Keratinocyte (primary cell): ENCODE measurements around the gene EMB. TPM values are rescaled to one million over a fixed set of nuclear protein-coding genes. Genes with fewer than 3 reads are reported as not detected.
"Not testable (repeated sequence)": the region's sequence is repeated elsewhere in the genome, so short reads cannot be mapped to it uniquely, and the experiment has no call there.

Experiments used
- DNase-seq: peaks from one replicate; pipeline ENCODE4 v3.0.0-alpha.2; 2011; ENCODE audit warnings: low read depth, missing footprints, low spot score
- FAIRE-seq: peaks from 2 replicates; lab custom pipeline; 2011; peaks lifted over from hg19 to GRCh38; lab: Jason Lieb, UNC
- H2AFZ ChIP-seq: 2 replicates; pipeline ENCODE4 v1.6.0; 2012; ENCODE audit warnings: low read length, control low read depth, inconsistent platforms; ENCODE audit not compliant: control insufficient read depth
- H3K27ac ChIP-seq: 2 replicates; pipeline ENCODE4 v1.5.1; 2011; ENCODE audit warnings: low read length; ENCODE audit not compliant: control insufficient read depth, insufficient read depth
- H3K27me3 ChIP-seq: 3 replicates; pipeline ENCODE4 v1.6.0; 2011; ENCODE audit warnings: low read length; ENCODE audit not compliant: control insufficient read depth, insufficient read depth; ENCODE audit errors: extremely low read depth
- H3K36me3 ChIP-seq, 2 experiments: 2 replicates in 1 of 2; 3 replicates in 1 of 2; pipeline ENCODE4 v1.5.1; 2011; ENCODE audit warnings: low read length in 2 of 2, mild to moderate bottlenecking in 1 of 2; ENCODE audit not compliant: control insufficient read depth in 2 of 2, insufficient read depth in 2 of 2; ENCODE audit errors: extremely low read depth in 1 of 2
- H3K4me1 ChIP-seq: 3 replicates; pipeline ENCODE4 v1.5.1; 2011; ENCODE audit warnings: low read length; ENCODE audit not compliant: control insufficient read depth, insufficient read depth; ENCODE audit errors: extremely low read depth
- H3K4me2 ChIP-seq: 3 replicates; pipeline ENCODE4 v1.6.0; 2011; ENCODE audit warnings: low read depth, low read length; ENCODE audit not compliant: control insufficient read depth, insufficient read depth; ENCODE audit errors: extremely low read depth
- H3K4me3 ChIP-seq, 3 experiments: fragments of 200-600 bp in 1 of 3; sonication (generic) in 1 of 3; 2 replicates in 2 of 3; 3 replicates in 1 of 3; pipeline ENCODE4 v1.5.1; 2011 to 2016; ENCODE audit warnings: low read length in 3 of 3, mild to moderate bottlenecking in 3 of 3, control low read depth in 2 of 3, inconsistent platforms in 1 of 3, low read depth in 1 of 3, mixed read lengths in 1 of 3, mixed run types in 1 of 3, moderate library complexity in 1 of 3; ENCODE audit not compliant: control insufficient read depth in 2 of 3, insufficient read depth in 2 of 3; ENCODE audit errors: extremely low read depth in 1 of 3
- H3K79me2 ChIP-seq: 2 replicates; pipeline ENCODE4 v1.6.0; 2012; ENCODE audit warnings: low read length; ENCODE audit not compliant: control insufficient read depth, insufficient read depth
- H3K9ac ChIP-seq: 3 replicates; pipeline ENCODE4 v1.6.0; 2011; ENCODE audit warnings: low read length; ENCODE audit not compliant: control insufficient read depth, insufficient read depth; ENCODE audit errors: extremely low read depth
- H3K9me1 ChIP-seq: 3 replicates; pipeline ENCODE4 v1.6.0; 2011; ENCODE audit warnings: low read length; ENCODE audit not compliant: control insufficient read depth, insufficient read depth; ENCODE audit errors: extremely low read depth
- H3K9me3 ChIP-seq: 2 replicates; pipeline ENCODE4 v1.5.1; 2012; ENCODE audit warnings: low read depth, low read length; ENCODE audit not compliant: control insufficient read depth
- H4K20me1 ChIP-seq: 3 replicates; pipeline ENCODE4 v1.6.0; 2011; ENCODE audit warnings: low read length; ENCODE audit not compliant: control insufficient read depth, insufficient read depth; ENCODE audit errors: extremely low read depth
- CTCF ChIP-seq, 3 experiments: IDR thresholded peaks in 1 of 3; conservative IDR thresholded peaks in 1 of 3; optimal IDR thresholded peaks in 1 of 3; 2 replicates in 2 of 3; 3 replicates in 1 of 3; pipeline versions ENCODE3 to v1.5.1; 2011; ENCODE audit warnings: low read length in 3 of 3, mild to moderate bottlenecking in 3 of 3, moderate library complexity in 2 of 3, control low read depth in 1 of 3, inconsistent platforms in 1 of 3; ENCODE audit not compliant: insufficient read depth in 2 of 3; ENCODE audit errors: extremely low read depth in 1 of 3
- EZH2 ChIP-seq: IDR thresholded peaks from one replicate; pipeline ENCODE4 v1.6.1; 2012; ENCODE audit warnings: inconsistent platforms, mild to moderate bottlenecking, low read length, moderate library complexity
- dilution Hi-C: fragments of 300-500 bp; cut with MboI; formaldehyde crosslinking; loops from one replicate; pipeline ENCODE4 v1.7.0; 2020; ENCODE audit warnings: low sequenced_read_pairs; ENCODE audit not compliant: extremely low pct_ligation_motif_present
- polyA plus RNA-seq, 5 experiments: library from polyadenylated mRNA; depleted of rRNA in 3 of 5; stranded (reverse) in 3 of 5; stranded (forward) in 1 of 5; unstranded in 1 of 5; fragments of >200 nt; gene quantifications; 1 replicate in 1 of 5; 2 replicates in 3 of 5; 3 replicates in 1 of 5; pipeline versions ENCODE4 v1.2.1 to v1.2.3, GENCODE V29; 2011 to 2012; ENCODE audit warnings: missing spikeins in 2 of 5, low read depth in 1 of 5, low replicate concordance in 1 of 5

The EMB gene
- polyA plus RNA-seq, 1 donor (not counting 4 experiments of a cell fraction or from before 2014, with no cell fraction given) = 68.8 TPM

DNA sequence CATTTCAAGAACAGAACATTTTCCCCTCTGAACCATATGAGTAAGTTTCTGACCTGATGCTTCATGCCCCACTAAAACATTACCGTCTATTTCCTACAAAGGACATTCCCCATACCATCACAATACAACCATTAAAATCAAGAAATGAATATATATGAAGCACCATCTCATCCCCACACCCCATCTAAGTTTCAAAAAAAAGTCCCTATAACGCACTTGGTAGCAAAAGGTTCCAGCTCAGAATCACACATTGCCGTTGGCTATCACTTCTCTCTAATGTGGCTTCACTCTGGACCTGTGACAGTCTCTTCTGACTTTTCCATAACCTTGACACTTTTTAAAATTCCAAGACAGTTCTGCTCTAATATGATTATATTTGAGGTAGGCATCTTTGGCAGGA is 5.9 kb downstream of the EMB start:
- Histone ChIP-seq H3K27ac (no peak overlapping the region), H3K27me3 (no peaks in the 10 kb centered on the region), H3K4me1 (peaks cover 14% of the 10 kb centered on the region), H3K79me2 (peaks cover 35% of the 10 kb centered on the region), H3K9ac (no peak overlapping the region), H3K36me3 (no peaks in the 10 kb centered on the region), H3K9me1 (no peaks in the 10 kb centered on the region), H3K9me3 (no peaks in the 10 kb centered on the region), H3K4me3 (no peak overlapping the region), H3K4me2 (no peak overlapping the region), H2AFZ (no peak overlapping the region), H4K20me1 (no peaks in the 10 kb centered on the region)
- dilution Hi-C loops = no loop called here
- FAIRE-seq = no peak
- no peak for DNase-seq
- TF ChIP-seq EZH2 (no peak), CTCF (optimal IDR thresholded peaks at IDR 0.05 in 1 of 3, IDR thresholded peaks at IDR 0.05 in 1 of 3, conservative IDR thresholded peaks at IDR 0.05 in 1 of 3; ENCODE audit: extremely low read depth in 1 of 3, insufficient read depth in 2 of 3, low read length in 3 of 3) (no peak)

- H3K36me3 ChIP-seq, DNase-seq, H2AFZ ChIP-seq, dilution Hi-C loops, H3K9me1 ChIP-seq, H4K20me1 ChIP-seq, H3K27me3 ChIP-seq, H3K9me3 ChIP-seq: not testable (repeated sequence)
- Histone ChIP-seq H3K27ac (peak overlapping the region; percentile 53), H3K4me2 (peak overlapping the region; percentile 66), H3K9ac (peak overlapping the region; percentile 5), H3K79me2 (peaks cover 26% of the 10 kb centered on the region), H3K4me3 (peak overlapping the region in 1 of 3 experiments; percentile 2), H3K4me1 (peaks cover 14% of the 10 kb centered on the region)
- peak; percentile 84 for FAIRE-seq
Measured at GRCh38 chr5:50431133-50431904, 9.8 kb downstream of the EMB start.

GRCh38 chr5:50423100-50423799 is 17.8 kb downstream of the EMB start:
- Histone ChIP-seq H3K4me1 (peaks cover 11% of the 10 kb centered on the region), H3K79me2 (peaks cover 21% of the 10 kb centered on the region), H2AFZ (peak overlapping the region; percentile 20), H3K4me2 (peak overlapping the region; percentile 25)
- H3K36me3 ChIP-seq, H3K27me3 ChIP-seq, H3K9me3 ChIP-seq, H4K20me1 ChIP-seq, H3K27ac ChIP-seq, dilution Hi-C loops, H3K4me3 ChIP-seq, H3K9ac ChIP-seq, H3K9me1 ChIP-seq, DNase-seq: not testable (repeated sequence)
- FAIRE-seq = peak; percentile 79

- FAIRE-seq, H4K20me1 ChIP-seq, H3K27ac ChIP-seq, H3K9me1 ChIP-seq, H3K4me2 ChIP-seq, H2AFZ ChIP-seq, H3K27me3 ChIP-seq, H3K9ac ChIP-seq, H3K36me3 ChIP-seq, H3K9me3 ChIP-seq, H3K4me3 ChIP-seq, DNase-seq, dilution Hi-C loops: not testable (repeated sequence)
- H3K79me2 ChIP-seq = peaks cover 26% of the 10 kb centered on the region
- H3K4me1 ChIP-seq = peaks cover 11% of the 10 kb centered on the region
Measured at GRCh38 chr5:50421184-50421950, 19.7 kb downstream of the EMB start.
